ENCODE data around the gene HS3ST1. TPM values are rescaled to one million over a fixed set of nuclear protein-coding genes. Genes with fewer than 3 reads are reported as not detected.

Gene HS3ST1
- total RNA-seq, 1 donor from 2014 or later, result not detected

GRCh38 chr4:11428899-11429698, 405 bp upstream of the HS3ST1 start:
- DNase-seq (ENCODE audit: low spot score), result peak; percentile 89
- H3K27ac ChIP-seq, result no peak overlapping the region
- Mint-ChIP-seq H3K27me3 (ENCODE audit: insufficient read depth, low read depth) (peaks cover 28% of the 10 kb centered on the region), H3K4me1 (peaks cover 15% of the 10 kb centered on the region), H3K27ac (no peak overlapping the region), H3K9me3 (no peaks in the 10 kb centered on the region), H3K36me3 (no peaks in the 10 kb centered on the region), H3K4me3 (peak overlapping the region; percentile 87)
- H3K9ac ChIP-seq, result no peak overlapping the region
- peak overlapping the region; percentile 94 for H2AFZ ChIP-seq (replicated peaks)
- no peaks in the 10 kb centered on the region for H3K79me2 ChIP-seq (ENCODE audit: low read depth)
- no peaks in the 10 kb centered on the region for H3K9me3 ChIP-seq (ENCODE audit: low read depth)
- peaks cover 18% of the 10 kb centered on the region for H4K20me1 ChIP-seq (ENCODE audit: low read depth)
- H3F3A ChIP-seq (ENCODE audit: low read depth), result no peaks in the 10 kb centered on the region
- H3K36me3 ChIP-seq, result no peaks in the 10 kb centered on the region
- H3K4me1 ChIP-seq, result peaks cover 16% of the 10 kb centered on the region
- peak overlapping the region; percentile 65 for H3K4me3 ChIP-seq
- TF ChIP-seq CTCF (IDR thresholded peaks at IDR 0.05) (peak; percentile 70), EZH2 (IDR thresholded peaks at IDR 0.05) (peak; percentile 54), EZH2phosphoT487 (IDR thresholded peaks at IDR 0.05) (no peak)
- H3K27me3 ChIP-seq, result peaks cover 75% of the 10 kb centered on the region
- H3K4me2 ChIP-seq, result peak overlapping the region; percentile 94

DNA sequence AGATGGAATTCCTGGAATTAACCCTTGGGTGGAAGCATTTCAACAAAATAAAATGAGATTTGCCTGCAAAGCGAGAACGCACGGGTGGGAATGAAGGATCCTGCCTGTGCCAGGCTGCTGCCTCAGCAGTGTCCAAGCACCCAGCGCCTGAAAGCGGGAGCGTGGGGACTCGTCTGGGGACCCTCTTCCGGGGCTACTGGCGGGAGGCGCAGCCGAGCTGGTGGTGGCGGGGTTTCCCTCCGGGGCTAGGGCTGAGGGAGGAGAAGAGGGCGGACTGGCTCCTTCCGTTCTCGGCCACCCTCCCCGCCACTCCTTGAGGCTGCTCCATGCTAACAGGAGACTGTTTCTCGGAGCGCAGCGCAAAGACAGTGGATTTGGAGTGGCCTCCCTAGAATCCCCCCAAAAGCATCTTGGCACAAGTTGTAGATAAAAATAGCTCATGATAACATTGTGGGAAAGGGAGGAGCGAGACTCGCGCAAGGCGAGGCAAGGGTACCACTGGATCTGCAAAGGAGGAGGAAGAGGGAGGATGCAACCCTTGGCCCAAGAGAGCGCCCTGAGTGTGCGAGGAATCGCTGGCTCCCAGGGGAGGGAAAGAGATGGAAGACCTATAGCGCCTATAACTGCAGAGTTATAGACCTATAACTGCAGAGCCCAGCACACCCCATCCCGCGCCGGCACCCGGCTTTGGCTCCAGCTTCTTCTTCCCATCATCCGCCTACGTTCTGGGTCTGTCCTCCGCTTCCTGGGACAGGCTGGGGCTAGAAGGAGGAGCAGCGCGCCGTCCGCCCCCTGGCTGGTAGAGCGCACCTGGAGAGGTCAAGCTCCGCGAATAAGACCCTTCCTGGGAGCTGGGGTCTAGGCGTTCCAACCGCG, 1.3 kb downstream of the HS3ST1 start:
- Histone ChIP-seq H3K27ac (no peak overlapping the region), H4K20me1 (ENCODE audit: low read depth) (peaks cover 18% of the 10 kb centered on the region), H3K4me2 (peak overlapping the region; percentile 94), H3K79me2 (ENCODE audit: low read depth) (no peaks in the 10 kb centered on the region), H3K9me3 (ENCODE audit: low read depth) (no peaks in the 10 kb centered on the region), H2AFZ (replicated peaks) (peak overlapping the region; percentile 83), H3K36me3 (no peaks in the 10 kb centered on the region), H3K27me3 (peaks cover 75% of the 10 kb centered on the region), H3K4me3 (peak overlapping the region; percentile 65), H3K4me1 (peaks cover 16% of the 10 kb centered on the region), H3F3A (ENCODE audit: low read depth) (no peaks in the 10 kb centered on the region), H3K9ac (no peak overlapping the region)
- H3K27me3 Mint-ChIP-seq (ENCODE audit: insufficient read depth, low read depth), result peaks cover 28% of the 10 kb centered on the region
- H3K9me3 Mint-ChIP-seq, result no peaks in the 10 kb centered on the region
- peak; percentile 32 for DNase-seq (ENCODE audit: low spot score)
- H3K36me3 Mint-ChIP-seq, result no peaks in the 10 kb centered on the region
- TF ChIP-seq EZH2phosphoT487 (IDR thresholded peaks at IDR 0.05) (peak; percentile 63), EZH2 (IDR thresholded peaks at IDR 0.05) (peak; percentile 13), CTCF (IDR thresholded peaks at IDR 0.05) (no peak)
- H3K4me1 Mint-ChIP-seq, result peaks cover 22% of the 10 kb centered on the region
- H3K27ac Mint-ChIP-seq, result no peak overlapping the region
- H3K4me3 Mint-ChIP-seq, result peak overlapping the region; percentile 87

GRCh38 chr4:11426731-11427120, 2.0 kb downstream of the HS3ST1 start:
- no peaks in the 10 kb centered on the region for H3K36me3 ChIP-seq
- no peak overlapping the region for H3K27ac ChIP-seq
- H4K20me1 ChIP-seq (ENCODE audit: low read depth), result peaks cover 18% of the 10 kb centered on the region
- H3K9me3 Mint-ChIP-seq, result no peaks in the 10 kb centered on the region
- H3K36me3 Mint-ChIP-seq, result no peaks in the 10 kb centered on the region
- no peak overlapping the region for H2AFZ ChIP-seq (replicated peaks)
- H3K27me3 ChIP-seq, result peaks cover 69% of the 10 kb centered on the region
- peak overlapping the region; percentile 94 for H3K4me2 ChIP-seq
- no peaks in the 10 kb centered on the region for H3K9me3 ChIP-seq (ENCODE audit: low read depth)
- H3K27me3 Mint-ChIP-seq (ENCODE audit: insufficient read depth, low read depth), result peaks cover 28% of the 10 kb centered on the region
- peaks cover 22% of the 10 kb centered on the region for H3K4me1 ChIP-seq
- TF ChIP-seq CTCF (IDR thresholded peaks at IDR 0.05) (no peak), EZH2 (IDR thresholded peaks at IDR 0.05) (no peak), EZH2phosphoT487 (IDR thresholded peaks at IDR 0.05) (no peak)
- peak overlapping the region; percentile 87 for H3K4me3 Mint-ChIP-seq
- H3K4me3 ChIP-seq, result peak overlapping the region; percentile 65
- H3K27ac Mint-ChIP-seq, result no peak overlapping the region
- peak; percentile 33 for DNase-seq (ENCODE audit: low spot score)
- no peaks in the 10 kb centered on the region for H3F3A ChIP-seq (ENCODE audit: low read depth)
- peaks cover 29% of the 10 kb centered on the region for H3K4me1 Mint-ChIP-seq
- H3K79me2 ChIP-seq (ENCODE audit: low read depth), result no peaks in the 10 kb centered on the region
- H3K9ac ChIP-seq, result no peak overlapping the region
